PC-3 (cell line): Measurements from ENCODE around the gene POLR2H.

Source experiments
- CTCF ChIP-seq: fragments of 300-600 bp; sonication (generic); conservative IDR thresholded peaks from 2 replicates; pipeline ENCODE4 v1.5.1; 2017; ENCODE audit warnings: antibody characterized with exemption, low read depth, mild to moderate bottlenecking, low read length
- EZH2 ChIP-seq: fragments of 300-600 bp; sonication (generic); IDR thresholded peaks from one replicate; pipeline ENCODE4 v1.6.1; 2017; ENCODE audit warnings: antibody characterized with exemption, mild to moderate bottlenecking, low read length; ENCODE audit not compliant: unreplicated experiment

- no peak for TF ChIP-seq EZH2
- no peak for TF ChIP-seq CTCF
These were observed 24.2 kb upstream of the POLR2H start, which contains the start of gene FAM131A for GRCh38 chr3:184337399-184337714.
